Hepatocyte (in vitro differentiated cells): ENCODE data around the gene UBE2O. TPM values are rescaled to one million over a fixed set of nuclear protein-coding genes. Genes with fewer than 3 reads are reported as not detected.

Source experiments
- DNase-seq: peaks from one replicate; pipeline ENCODE4 v3.0.0-alpha.2; 2016; ENCODE audit warnings: low spot score
- H2AFZ ChIP-seq: fragments of 200-600 bp; sonication (generic); 2 replicates; pipeline ENCODE4 v1.6.0; 2016; ENCODE audit warnings: antibody characterized with exemption, mild to moderate bottlenecking
- H3K27ac ChIP-seq: fragments of 200-600 bp; sonication (generic); 2 replicates; pipeline ENCODE4 v1.5.1; 2016; ENCODE audit warnings: mild to moderate bottlenecking
- H3K27me3 ChIP-seq: fragments of 200-600 bp; sonication (generic); 2 replicates; pipeline ENCODE4 v1.6.1; 2016
- H3K36me3 ChIP-seq: fragments of 200-600 bp; sonication (generic); replicated peaks from 2 replicates; pipeline ENCODE4 v1.5.1; 2016; ENCODE audit warnings: low read depth; ENCODE audit not compliant: insufficient read depth
- H3K4me1 ChIP-seq: fragments of 200-600 bp; sonication (generic); 2 replicates; pipeline ENCODE4 v1.5.1; 2016; ENCODE audit warnings: mild to moderate bottlenecking, moderate library complexity; ENCODE audit not compliant: insufficient read depth
- H3K4me2 ChIP-seq: fragments of 200-600 bp; sonication (generic); 2 replicates; pipeline ENCODE4 v1.6.0; 2016
- H3K4me3 ChIP-seq: fragments of 200-600 bp; sonication (generic); 2 replicates; pipeline ENCODE4 v1.5.1; 2016; ENCODE audit warnings: mild to moderate bottlenecking
- H3K79me2 ChIP-seq: fragments of 200-600 bp; sonication (generic); 2 replicates; pipeline ENCODE4 v1.6.0; 2017; ENCODE audit warnings: mild to moderate bottlenecking
- H3K9me2 ChIP-seq: fragments of 200-600 bp; sonication (generic); replicated peaks from 2 replicates; pipeline ENCODE4 v1.6.0; 2017; ENCODE audit warnings: mild to moderate bottlenecking; ENCODE audit not compliant: insufficient read depth
- H3K9me3 ChIP-seq: fragments of 200-600 bp; sonication (generic); 2 replicates; pipeline ENCODE4 v1.5.1; 2016; ENCODE audit warnings: low read depth, mild to moderate bottlenecking
- H4K20me1 ChIP-seq: fragments of 200-600 bp; sonication (generic); 2 replicates; pipeline ENCODE4 v1.6.0; 2016; ENCODE audit warnings: mild to moderate bottlenecking; ENCODE audit not compliant: insufficient read depth, poor library complexity, severe bottlenecking
- CTCF ChIP-seq: fragments of 200-600 bp; sonication (generic); IDR thresholded peaks from 2 replicates; pipeline ENCODE4 v1.5.1; 2016; ENCODE audit warnings: antibody characterized with exemption, mild to moderate bottlenecking; ENCODE audit not compliant: poor library complexity
- EZH2 ChIP-seq: fragments of 200-600 bp; sonication (generic); IDR thresholded peaks from 2 replicates; pipeline ENCODE4 v1.6.1; 2016; ENCODE audit warnings: antibody characterized with exemption, mild to moderate bottlenecking, borderline replicate concordance
- EZH2phosphoT487 ChIP-seq: fragments of 200-600 bp; sonication (generic); IDR thresholded peaks from one replicate; pipeline ENCODE4 v1.6.1; 2018; ENCODE audit warnings: antibody characterized with exemption, mild to moderate bottlenecking, low read depth, moderate library complexity; ENCODE audit not compliant: unreplicated experiment, severe bottlenecking
- WGBS: methylation state at CpG from one replicate; pipeline ENCODE4 v1.1.6; 2016; ENCODE audit warnings: low lambda C conversion rate; ENCODE audit errors: missing lambda C conversion rate; 5-methylcytosine and 5-hydroxymethylcytosine counted together
- polyA plus RNA-seq: library from polyadenylated mRNA; unstranded; fragments of >200 nt; fragmentation: Nextera tagmentation; extraction: Ambion mirVana; gene quantifications from 2 replicates; pipeline ENCODE4 v1.2.1, GENCODE V29; 2016
- total RNA-seq: library from RNA; depleted of rRNA; stranded (reverse); fragments of >200 nt; gene quantifications from 2 replicates; pipeline ENCODE4 v1.2.3, GENCODE V29; 2014

The UBE2O gene
- total and polyA plus RNA-seq, 2 experiments from 2014 or later = 9.7 to 15.2 TPM

- Histone ChIP-seq H3K27ac (peak overlapping the region; percentile 76), H2AFZ (no peak overlapping the region), H3K36me3 (no peaks in the 10 kb centered on the region), H4K20me1 (no peaks in the 10 kb centered on the region), H3K4me2 (no peak overlapping the region), H3K79me2 (no peaks in the 10 kb centered on the region), H3K27me3 (no peaks in the 10 kb centered on the region), H3K4me1 (peaks cover 7% of the 10 kb centered on the region), H3K4me3 (no peak overlapping the region), H3K9me3 (no peaks in the 10 kb centered on the region), H3K9me2 (no peaks in the 10 kb centered on the region)
- WGBS = 60% methylated on average over 7 of the region's 7 CpGs
- no peak for TF ChIP-seq EZH2phosphoT487
- no peak for TF ChIP-seq EZH2
- TF ChIP-seq CTCF = no peak
- no peak for DNase-seq
Observed at GRCh38 chr17:76369804-76370203, 83.1 kb downstream of the UBE2O start.

- Histone ChIP-seq H3K4me3 (no peak overlapping the region), H3K79me2 (no peaks in the 10 kb centered on the region), H3K4me1 (peaks cover 7% of the 10 kb centered on the region), H3K9me2 (no peaks in the 10 kb centered on the region), H3K27ac (peak overlapping the region; percentile 76), H3K9me3 (no peaks in the 10 kb centered on the region), H3K4me2 (no peak overlapping the region), H3K36me3 (no peaks in the 10 kb centered on the region), H3K27me3 (no peaks in the 10 kb centered on the region), H2AFZ (no peak overlapping the region), H4K20me1 (no peaks in the 10 kb centered on the region)
- 65% methylated on average over 10 of the region's 10 CpGs for WGBS
- TF ChIP-seq EZH2phosphoT487 (no peak), EZH2 (no peak), CTCF (no peak)
- DNase-seq = no peak
Observed at GRCh38 chr17:76369379-76369778, 83.6 kb downstream of the UBE2O start.

- 65% methylated on average over 11 of the region's 11 CpGs for WGBS
- no peak overlapping the region for H2AFZ ChIP-seq
- no peaks in the 10 kb centered on the region for H3K9me2 ChIP-seq
- H3K4me2 ChIP-seq = peak overlapping the region; percentile 40
- peak overlapping the region; percentile 76 for H3K27ac ChIP-seq
- no peak for TF ChIP-seq EZH2phosphoT487
- TF ChIP-seq EZH2 = no peak
- no peak for TF ChIP-seq CTCF
- H3K79me2 ChIP-seq = no peaks in the 10 kb centered on the region
- no peaks in the 10 kb centered on the region for H3K36me3 ChIP-seq
- DNase-seq = no peak
- H3K9me3 ChIP-seq = no peaks in the 10 kb centered on the region
- no peaks in the 10 kb centered on the region for H4K20me1 ChIP-seq
- H3K4me3 ChIP-seq = no peak overlapping the region
- peaks cover 7% of the 10 kb centered on the region for H3K4me1 ChIP-seq
- no peaks in the 10 kb centered on the region for H3K27me3 ChIP-seq
Observed at GRCh38 chr17:76368545-76368944, 84.4 kb downstream of the UBE2O start.

- H3K9me3 ChIP-seq = no peaks in the 10 kb centered on the region
- 62% methylated on average over 6 of the region's 6 CpGs for WGBS
- no peaks in the 10 kb centered on the region for H3K27me3 ChIP-seq
- DNase-seq = no peak
- H3K27ac ChIP-seq = peak overlapping the region; percentile 76
- H3K9me2 ChIP-seq = no peaks in the 10 kb centered on the region
- no peaks in the 10 kb centered on the region for H3K36me3 ChIP-seq
- TF ChIP-seq EZH2 = no peak
- no peak for TF ChIP-seq CTCF
- no peak for TF ChIP-seq EZH2phosphoT487
- H3K4me1 ChIP-seq = peaks cover 7% of the 10 kb centered on the region
- H3K79me2 ChIP-seq = no peaks in the 10 kb centered on the region
- no peak overlapping the region for H2AFZ ChIP-seq
- no peak overlapping the region for H3K4me2 ChIP-seq
- H4K20me1 ChIP-seq = no peaks in the 10 kb centered on the region
- H3K4me3 ChIP-seq = no peak overlapping the region
Observed at GRCh38 chr17:76367642-76368041, 85.3 kb downstream of the UBE2O start.
